ENCODE results near the gene RAD51B. TPM values are rescaled to one million over a fixed set of nuclear protein-coding genes. Genes with fewer than 3 reads are reported as not detected.
A peak's percentile ranks its signal among the peaks of the same experiment; 100 is the strongest.

The RAD51B gene
- total RNA-seq, 1 experiment from 2014 or later: 20.0 TPM

DNA sequence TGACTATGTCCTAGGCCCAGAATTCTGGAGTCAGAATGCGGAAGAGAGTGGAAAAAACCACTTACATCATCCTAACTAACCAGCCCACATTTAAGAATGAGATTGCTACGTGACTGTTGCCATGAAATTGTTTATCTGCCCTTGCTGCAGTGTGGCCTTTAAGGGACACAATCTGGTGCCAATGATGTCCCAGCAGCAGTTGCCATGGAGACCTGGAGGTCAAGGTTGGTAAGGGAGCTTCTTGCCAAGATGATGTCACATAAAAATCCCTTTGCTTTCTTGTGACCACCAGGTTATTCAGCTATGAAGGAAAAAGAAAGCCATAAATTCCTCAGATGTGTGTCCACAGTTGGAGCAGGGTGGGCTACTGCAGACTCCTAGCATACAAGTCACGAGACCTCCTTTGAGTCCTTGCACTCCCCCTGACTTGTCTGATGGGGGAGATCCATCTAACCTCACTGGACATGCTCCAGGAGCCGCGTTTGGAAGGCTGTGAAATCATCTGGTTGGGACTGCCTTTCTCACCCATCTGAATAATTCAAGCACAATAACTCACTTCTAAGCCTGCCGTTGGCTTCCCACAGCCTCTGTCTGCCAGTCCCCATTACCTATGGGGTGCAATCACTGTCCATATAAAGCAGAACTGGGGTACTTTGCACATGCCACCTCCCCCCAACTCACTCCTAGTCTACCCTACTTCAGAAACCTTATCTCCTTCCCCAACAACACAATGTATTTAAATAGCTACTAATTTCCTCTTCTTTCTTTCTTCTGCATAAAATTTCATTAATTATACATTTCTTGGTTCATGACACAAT lies 807.7 kb downstream of the RAD51B start:
- Histone ChIP-seq H2AFZ (ENCODE audit: low read depth, low read length, poor library complexity, severe bottlenecking) (no peak overlapping the region), H3K9ac (ENCODE audit: low read length) (no peak overlapping the region), H3K27ac (ENCODE audit: low read depth, low read length) (no peak overlapping the region), H3K36me3 (ENCODE audit: control insufficient read depth in 1 of 2, insufficient read depth in 2 of 2, low read length in 2 of 2) (no peaks in the 10 kb centered on the region), H3K9me2 (ENCODE audit: insufficient read depth) (no peaks in the 10 kb centered on the region), H3K4me3 (replicated peaks in 1 of 2; ENCODE audit: low read depth in 1 of 2, low read length in 2 of 2) (no peak overlapping the region), H3K4me2 (ENCODE audit: low read length) (peak overlapping the region; percentile 75; the same call in 1 of the 2 replicates), H3K79me2 (ENCODE audit: insufficient read depth, low read length) (no peaks in the 10 kb centered on the region), H3K4me1 (ENCODE audit: control insufficient read depth in 1 of 2, insufficient read depth in 2 of 2, low read length in 2 of 2) (peaks cover 7 to 17% of the 10 kb centered on the region in 2 experiments; a peak in 3 of 4 replicates), H3K9me3 (ENCODE audit: control insufficient read depth in 1 of 2, insufficient read depth in 1 of 2, low read depth in 1 of 2, low read length in 2 of 2) (no peaks in the 10 kb centered on the region), H3K27me3 (ENCODE audit: insufficient read depth, low read length) (no peaks in the 10 kb centered on the region), H4K20me1 (ENCODE audit: insufficient read depth) (no peaks in the 10 kb centered on the region)
- RAD21 ChIA-PET (ENCODE audit: low non-redundant PET in 1 of 2, low total read pairs in 2 of 2, uncharacterized antibody in 2 of 2, unreplicated experiment in 2 of 2): no interaction called here
- intact Hi-C loops (cut with micrococcal nuclease): no loop called here
- DNase-seq (ENCODE audit: low read depth, low spot score) (no peak), ATAC-seq (no peak)
- POLR2A ChIA-PET: interaction anchor here (1.5 kb wide), 1 partner anchor 166 kb away, joined by 3 read pairs; the partner anchor contains the start of gene ZFP36L1
- TF ChIP-seq RAD21 (IDR thresholded peaks at IDR 0.05; ENCODE audit: low read depth) (no peak), JUND (IDR thresholded peaks at IDR 0.05) (no peak), MAX (IDR thresholded peaks at IDR 0.05) (no peak), CBX3 (IDR thresholded peaks at IDR 0.05; ENCODE audit: low read depth) (no peak), POLR2A (IDR thresholded peaks at IDR 0.05; ENCODE audit: borderline replicate concordance, extremely low read depth, insufficient read depth, insufficient read length) (no peak)
- CTCF ChIA-PET: no interaction called here
- no TSS peak for BruUV-seq (replicated peaks)

DNA sequence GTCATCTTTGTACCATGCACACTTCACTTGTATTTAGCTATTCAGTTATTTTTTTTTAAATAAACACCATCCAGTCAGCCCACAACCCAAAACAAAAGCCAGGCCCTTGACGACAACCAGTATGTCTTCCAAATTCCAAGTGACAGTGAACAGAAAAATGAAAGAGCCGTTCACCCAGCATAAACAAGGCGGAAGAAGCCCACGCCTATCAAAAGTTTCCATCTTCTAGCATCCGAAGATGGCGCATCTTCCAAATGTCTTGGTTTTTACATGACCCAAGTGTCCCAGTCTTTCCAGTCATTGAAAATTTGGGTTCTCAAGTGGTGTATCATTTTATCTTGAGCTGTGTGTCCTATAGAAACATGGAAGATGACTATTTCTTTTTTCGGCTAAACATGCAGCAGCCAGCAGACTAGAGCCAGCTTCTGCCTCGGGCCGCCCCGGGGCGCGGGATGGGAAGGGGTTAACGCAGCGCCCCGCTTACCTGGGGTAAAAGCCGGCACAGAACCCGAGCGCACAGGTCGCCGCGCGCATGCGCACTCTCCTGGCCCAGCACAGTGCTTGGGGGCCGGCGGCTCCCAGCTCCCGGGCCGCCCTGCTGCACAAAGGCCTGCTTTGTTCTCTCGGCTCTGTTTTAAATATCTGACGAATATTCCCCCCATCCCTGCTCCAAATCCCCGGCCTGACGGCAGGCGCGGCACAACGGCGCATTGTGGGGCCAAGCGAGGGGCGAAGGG lies 808.5 kb downstream of the RAD51B start:
- Histone ChIP-seq H3K9me3 (ENCODE audit: control insufficient read depth in 1 of 2, insufficient read depth in 1 of 2, low read depth in 1 of 2, low read length in 2 of 2) (no peaks in the 10 kb centered on the region), H3K4me2 (ENCODE audit: low read length) (peak overlapping the region; percentile 75), H3K9ac (ENCODE audit: low read length) (peak overlapping the region; percentile 57), H4K20me1 (ENCODE audit: insufficient read depth) (no peaks in the 10 kb centered on the region), H3K4me1 (ENCODE audit: control insufficient read depth in 1 of 2, insufficient read depth in 2 of 2, low read length in 2 of 2) (peaks cover 7 to 17% of the 10 kb centered on the region in 2 experiments; a peak in 3 of 4 replicates), H3K27ac (ENCODE audit: low read depth, low read length) (peak overlapping the region; percentile 60), H3K27me3 (ENCODE audit: insufficient read depth, low read length) (no peaks in the 10 kb centered on the region), H2AFZ (ENCODE audit: low read depth, low read length, poor library complexity, severe bottlenecking) (no peak overlapping the region), H3K36me3 (ENCODE audit: control insufficient read depth in 1 of 2, insufficient read depth in 2 of 2, low read length in 2 of 2) (no peaks in the 10 kb centered on the region), H3K4me3 (replicated peaks in 1 of 2; ENCODE audit: low read depth in 1 of 2, low read length in 2 of 2) (peak overlapping the region; percentile 35 to 49), H3K9me2 (ENCODE audit: insufficient read depth) (no peaks in the 10 kb centered on the region), H3K79me2 (ENCODE audit: insufficient read depth, low read length) (no peaks in the 10 kb centered on the region)
- RAD21 ChIA-PET (ENCODE audit: low non-redundant PET in 1 of 2, low total read pairs in 2 of 2, uncharacterized antibody in 2 of 2, unreplicated experiment in 2 of 2): no interaction called here
- TF ChIP-seq POLR2AphosphoS5 (IDR thresholded peaks at IDR 0.05; ENCODE audit: low read depth, low read length) (peak; percentile 46), SIN3A (IDR thresholded peaks at IDR 0.05; ENCODE audit: low read depth) (no peak), ZFX (IDR thresholded peaks at IDR 0.05) (peak; percentile 52; the same call in 1 of the 2 replicates)
- CTCF ChIA-PET: interaction anchor here (0.7 kb wide), 1 partner anchor 1518 kb away, joined by 4 read pairs; no protein-coding TSS in a partner anchor
- POLR2A ChIA-PET: interaction anchor here (1.5 kb wide), 1 partner anchor 165 kb away, joined by 3 read pairs; the partner anchor contains the start of gene ZFP36L1
- ATAC-seq (peak; percentile 85), DNase-seq (ENCODE audit: low read depth, low spot score) (peak; percentile 29)
- intact Hi-C loops (cut with micrococcal nuclease): no loop called here
- no TSS peak for BruUV-seq (replicated peaks)

All from HCT116 (cell line).